Transverse colon (tissue), 4 donors: ENCODE data around the gene CD40LG.

Experiments
- POLR2A ChIP-seq: fragments of 450-650 bp; IDR thresholded peaks from one replicate; pipeline ENCODE4 v1.6.1; 2016; ENCODE audit warnings: antibody characterized with exemption, mild to moderate bottlenecking, moderate library complexity
- POLR2AphosphoS5 ChIP-seq, 3 donors: sonication (generic); formaldehyde crosslinking; IDR thresholded peaks; one replicate each; pipeline ENCODE4 v1.6.1; 2016; ENCODE audit warnings: antibody characterized with exemption in 3 of 3
- TF ChIP-seq, protein P1 (sequence below), 5 experiments: fragments of 200-600 bp in 3 of 5; fragments of 450-650 bp in 2 of 5; sonication (generic) in 3 of 5; IDR thresholded peaks; 1 replicate in 2 of 5; 2 replicates in 3 of 5; pipeline ENCODE4 v1.5.1; 2016 to 2017; ENCODE audit warnings: antibody characterized with exemption in 5 of 5, inconsistent platforms in 3 of 5, mild to moderate bottlenecking in 2 of 5, moderate library complexity in 1 of 5

DNA sequence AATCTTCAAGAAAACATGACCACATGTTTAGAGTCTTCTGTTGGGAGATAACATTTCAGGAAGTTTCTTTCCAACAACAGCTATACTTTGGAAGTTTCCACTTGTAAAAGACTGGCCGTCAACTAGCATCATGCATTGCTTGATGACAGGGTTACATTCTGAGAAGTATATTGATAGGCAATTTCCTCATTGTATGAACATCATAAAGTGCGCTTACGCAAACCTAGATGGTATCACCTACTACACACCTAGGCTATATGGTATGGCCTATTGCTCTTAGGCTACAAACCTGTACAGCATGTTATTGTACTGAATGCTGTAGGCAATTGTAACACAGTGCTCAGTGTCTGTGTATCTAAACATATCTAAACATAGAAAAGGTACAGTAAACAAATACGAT, 25.4 kb upstream of the CD40LG start:
- no peak for TF ChIP-seq POLR2A
- TF ChIP-seq, protein P1, sequence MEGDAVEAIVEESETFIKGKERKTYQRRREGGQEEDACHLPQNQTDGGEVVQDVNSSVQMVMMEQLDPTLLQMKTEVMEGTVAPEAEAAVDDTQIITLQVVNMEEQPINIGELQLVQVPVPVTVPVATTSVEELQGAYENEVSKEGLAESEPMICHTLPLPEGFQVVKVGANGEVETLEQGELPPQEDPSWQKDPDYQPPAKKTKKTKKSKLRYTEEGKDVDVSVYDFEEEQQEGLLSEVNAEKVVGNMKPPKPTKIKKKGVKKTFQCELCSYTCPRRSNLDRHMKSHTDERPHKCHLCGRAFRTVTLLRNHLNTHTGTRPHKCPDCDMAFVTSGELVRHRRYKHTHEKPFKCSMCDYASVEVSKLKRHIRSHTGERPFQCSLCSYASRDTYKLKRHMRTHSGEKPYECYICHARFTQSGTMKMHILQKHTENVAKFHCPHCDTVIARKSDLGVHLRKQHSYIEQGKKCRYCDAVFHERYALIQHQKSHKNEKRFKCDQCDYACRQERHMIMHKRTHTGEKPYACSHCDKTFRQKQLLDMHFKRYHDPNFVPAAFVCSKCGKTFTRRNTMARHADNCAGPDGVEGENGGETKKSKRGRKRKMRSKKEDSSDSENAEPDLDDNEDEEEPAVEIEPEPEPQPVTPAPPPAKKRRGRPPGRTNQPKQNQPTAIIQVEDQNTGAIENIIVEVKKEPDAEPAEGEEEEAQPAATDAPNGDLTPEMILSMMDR (IDR thresholded peaks at IDR 0.05): no peak
- TF ChIP-seq POLR2AphosphoS5 (IDR thresholded peaks at IDR 0.05): no peak
